K562 (cell line): Measurements from ENCODE around the gene CEP70. TPM values are rescaled to one million over a fixed set of nuclear protein-coding genes. Genes with fewer than 3 reads are reported as not detected.

Experiments used
- ATAC-seq: fragments of 200-7000 bp; cut with Tn5 transposase; 3 replicates; pipeline ENCODE4 v1.9.1; 2020; ENCODE audit warnings: moderate library complexity
- BruUV-seq: library from RNA; stranded (reverse); fragments of 400-500 nt; replicated peaks from 2 replicates; lab custom pipeline; 2021; lab: Mats Ljungman, UMichigan
- CTCF ChIA-PET: fragments of 300-600 bp; formaldehyde crosslinking; extraction: SDS; loops from one replicate; lab custom pipeline; 2021; ENCODE audit warnings: low intra/inter-chr PET ratio; lab: Yijun Ruan, JAX
- POLR2A ChIA-PET: fragments of 300-600, 350-650 bp; sonication (Branson Sonifier 250); formaldehyde crosslinking; extraction: SDS; loops from one replicate; lab custom pipeline; 2021; ENCODE audit warnings: antibody characterized with exemption, inconsistent platforms; lab: Yijun Ruan, JAX
- DNase-seq, 4 experiments: peaks; one replicate each; pipeline versions ENCODE4 v3.0.0 to v3.0.0-alpha.2; 2011 to 2018; ENCODE audit warnings: low spot score in 3 of 4, mixed read lengths in 3 of 4; ENCODE audit errors: extremely low read depth in 1 of 4
- FAIRE-seq: peaks from 2 replicates; lab custom pipeline; 2011; peaks lifted over from hg19 to GRCh38; lab: Jason Lieb, UNC
- H2AFZ ChIP-seq: 2 replicates; pipeline ENCODE4 v1.6.0; 2011; ENCODE audit warnings: low read depth, low read length, control low read depth, inconsistent platforms
- H3K27ac ChIP-seq: fragments of 200-600 bp; 3 replicates; pipeline ENCODE4 v1.8.0; 2011; ENCODE audit warnings: low read depth, mild to moderate bottlenecking, control low read depth, inconsistent platforms, low read length, moderate library complexity, mixed read lengths; ENCODE audit errors: extremely low read depth
- H3K27me3 ChIP-seq, 2 experiments: fragments of 300-600 bp in 1 of 2; 2 replicates in 1 of 2; 3 replicates in 1 of 2; pipeline versions ENCODE4 v1.6.0 to v1.8.0; 2011; ENCODE audit warnings: inconsistent platforms in 2 of 2, low read length in 2 of 2, mild to moderate bottlenecking in 1 of 2, mixed read lengths in 1 of 2, moderate library complexity in 1 of 2; ENCODE audit not compliant: control insufficient read depth in 2 of 2, insufficient read depth in 2 of 2
- H3K36me3 ChIP-seq: fragments of 300-600 bp; 3 replicates; pipeline ENCODE4 v1.8.0; 2011; ENCODE audit warnings: mild to moderate bottlenecking, low read length, inconsistent platforms; ENCODE audit not compliant: control insufficient read depth, insufficient read depth
- H3K4me1 ChIP-seq, 2 experiments: fragments of 200-600 bp in 1 of 2; replicated peaks in 1 of 2; 2 replicates in 1 of 2; 3 replicates in 1 of 2; pipeline versions ENCODE4 v1.5.1 to v1.8.0; 2011; ENCODE audit warnings: inconsistent platforms in 2 of 2, low read length in 2 of 2, mild to moderate bottlenecking in 1 of 2, mixed read lengths in 1 of 2, moderate library complexity in 1 of 2; ENCODE audit not compliant: control insufficient read depth in 2 of 2, insufficient read depth in 2 of 2
- H3K4me2 ChIP-seq: 2 replicates; pipeline ENCODE4 v1.6.1; 2011; ENCODE audit warnings: low read length, control low read depth, inconsistent platforms, mixed read lengths; ENCODE audit not compliant: insufficient read depth
- H3K4me3 ChIP-seq: fragments of 200-600 bp; sonication (generic), shearing (Covaris generic); 2 replicates; pipeline ENCODE4 v1.5.1; 2016; ENCODE audit warnings: control low read depth, inconsistent platforms
- H3K79me2 ChIP-seq: fragments of 200-600 bp; 3 replicates; pipeline ENCODE4 v1.8.0; 2011; ENCODE audit warnings: low read length, inconsistent platforms; ENCODE audit not compliant: control insufficient read depth, insufficient read depth
- H3K9ac ChIP-seq, 2 experiments: 2 replicates each; pipeline versions ENCODE4 v1.6.0 to v1.6.1; 2011; ENCODE audit warnings: low read depth in 2 of 2, low read length in 2 of 2, control low read depth in 1 of 2, inconsistent platforms in 1 of 2, mild to moderate bottlenecking in 1 of 2, mixed read lengths in 1 of 2; ENCODE audit not compliant: insufficient read depth in 1 of 2
- H3K9me1 ChIP-seq: one replicate; pipeline ENCODE4 v1.6.0; 2011; ENCODE audit warnings: inconsistent platforms, mild to moderate bottlenecking, low read length, moderate library complexity; ENCODE audit not compliant: control insufficient read depth, insufficient read depth
- H3K9me3 ChIP-seq: replicated peaks from 2 replicates; pipeline ENCODE4 v1.5.1; 2011; ENCODE audit warnings: low read depth, low read length, inconsistent platforms; ENCODE audit not compliant: control insufficient read depth, insufficient read depth
- H4K20me1 ChIP-seq: replicated peaks from 2 replicates; pipeline ENCODE4 v1.6.1; 2011; ENCODE audit warnings: low read length, inconsistent platforms, mixed read lengths; ENCODE audit not compliant: control insufficient read depth, insufficient read depth
- ZNF217 ChIP-seq: sonication (generic); formaldehyde crosslinking; IDR thresholded peaks from 2 replicates; pipeline ENCODE4 v1.8.0; 2022; ENCODE audit warnings: mild to moderate bottlenecking, missing genetic modification reagents
- in situ Hi-C: fragments of 300-500 bp; cut with MboI; formaldehyde crosslinking; loops from 4 replicates; pipeline ENCODE4 v1.15.0; 2018; ENCODE audit warnings: inconsistent platforms, mixed read lengths
- intact Hi-C: fragments of 100-400 bp; cut with micrococcal nuclease; formaldehyde crosslinking; loops from 2 replicates; pipeline ENCODE4 v1.14.2; 2022
- polyA plus RNA-seq, 8 experiments: library from polyadenylated mRNA; depleted of rRNA in 4 of 8; stranded (reverse) in 5 of 8; unstranded in 3 of 8; fragments of >200 nt; fragmentation: Nextera tagmentation in 2 of 8; fragmentation: Illumina TruSeq in 1 of 8; extraction: Ambion mirVana in 2 of 8; extraction: Trizol in 1 of 8; gene quantifications; 2 replicates each; pipeline versions ENCODE4 v1.2.1 to v1.2.3, GENCODE V29; 2011 to 2014; ENCODE audit warnings: inconsistent platforms in 1 of 8, missing spikeins in 1 of 8
- total RNA-seq, 7 experiments: library from RNA; depleted of rRNA in 6 of 7; stranded (reverse); fragments of >200 nt in 6 of 7; fragmentation: Illumina TruSeq in 2 of 7; extraction: Trizol in 2 of 7; gene quantifications; 2 replicates each; pipeline versions ENCODE4 v1.2.1 to v1.2.3, GENCODE V29; 2011 to 2021; ENCODE audit warnings: low replicate concordance in 1 of 7
- TF ChIP-seq, protein P1 (sequence below): fragments of 250-450 bp; sonication (Bioruptor Pico); IDR thresholded peaks from 2 replicates; pipeline ENCODE4 v1.5.0; 2022; ENCODE audit warnings: mild to moderate bottlenecking
- TF ChIP-seq, protein P2 (sequence below): fragments of 450-650 bp; IDR thresholded peaks from 2 replicates; pipeline ENCODE4 v1.6.1; 2016

The CEP70 gene
- total and polyA plus RNA-seq, 9 of the 15 experiments (the other 6 are each of a cell fraction or from before 2014, with no cell fraction given): 16.1 to 31.5 (median 23.4) TPM

GRCh38 chr3:138477120-138477519 lies 116.9 kb downstream of the CEP70 start:
- no peaks in the 10 kb centered on the region for H3K27me3 ChIP-seq
- no peak overlapping the region for H3K27ac ChIP-seq
- ChIA-PET CTCF (no interaction called here), POLR2A (interaction anchor here (0.6 kb wide), 1 partner anchor 12 kb away, joined by 3 read pairs; no protein-coding TSS in a partner anchor)
- H3K9me3 ChIP-seq: no peaks in the 10 kb centered on the region
- intact Hi-C loops (loop anchor here (5.0 kb wide), 1 partner anchor 115 kb away; the partner anchor contains the start of gene CEP70), in situ Hi-C loops (no loop called here)
- H3K36me3 ChIP-seq: no peaks in the 10 kb centered on the region
- no peaks in the 10 kb centered on the region for H3K9me1 ChIP-seq
- no peaks in the 10 kb centered on the region for H4K20me1 ChIP-seq
- no peaks in the 10 kb centered on the region; a peak in 2 of 5 replicates for H3K4me1 ChIP-seq
- H3K4me2 ChIP-seq: no peak overlapping the region
- TF ChIP-seq ZNF217 (CRISPR knock-in tag): no peak
- TF ChIP-seq, protein P1, sequence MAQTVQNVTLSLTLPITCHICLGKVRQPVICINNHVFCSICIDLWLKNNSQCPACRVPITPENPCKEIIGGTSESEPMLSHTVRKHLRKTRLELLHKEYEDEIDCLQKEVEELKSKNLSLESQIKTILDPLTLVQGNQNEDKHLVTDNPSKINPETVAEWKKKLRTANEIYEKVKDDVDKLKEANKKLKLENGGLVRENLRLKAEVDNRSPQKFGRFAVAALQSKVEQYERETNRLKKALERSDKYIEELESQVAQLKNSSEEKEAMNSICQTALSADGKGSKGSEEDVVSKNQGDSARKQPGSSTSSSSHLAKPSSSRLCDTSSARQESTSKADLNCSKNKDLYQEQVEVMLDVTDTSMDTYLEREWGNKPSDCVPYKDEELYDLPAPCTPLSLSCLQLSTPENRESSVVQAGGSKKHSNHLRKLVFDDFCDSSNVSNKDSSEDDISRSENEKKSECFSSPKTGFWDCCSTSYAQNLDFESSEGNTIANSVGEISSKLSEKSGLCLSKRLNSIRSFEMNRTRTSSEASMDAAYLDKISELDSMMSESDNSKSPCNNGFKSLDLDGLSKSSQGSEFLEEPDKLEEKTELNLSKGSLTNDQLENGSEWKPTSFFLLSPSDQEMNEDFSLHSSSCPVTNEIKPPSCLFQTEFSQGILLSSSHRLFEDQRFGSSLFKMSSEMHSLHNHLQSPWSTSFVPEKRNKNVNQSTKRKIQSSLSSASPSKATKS (CRISPR knock-in tag): no peak
- TF ChIP-seq, protein P2, sequence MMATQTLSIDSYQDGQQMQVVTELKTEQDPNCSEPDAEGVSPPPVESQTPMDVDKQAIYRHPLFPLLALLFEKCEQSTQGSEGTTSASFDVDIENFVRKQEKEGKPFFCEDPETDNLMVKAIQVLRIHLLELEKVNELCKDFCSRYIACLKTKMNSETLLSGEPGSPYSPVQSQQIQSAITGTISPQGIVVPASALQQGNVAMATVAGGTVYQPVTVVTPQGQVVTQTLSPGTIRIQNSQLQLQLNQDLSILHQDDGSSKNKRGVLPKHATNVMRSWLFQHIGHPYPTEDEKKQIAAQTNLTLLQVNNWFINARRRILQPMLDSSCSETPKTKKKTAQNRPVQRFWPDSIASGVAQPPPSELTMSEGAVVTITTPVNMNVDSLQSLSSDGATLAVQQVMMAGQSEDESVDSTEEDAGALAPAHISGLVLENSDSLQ: no peak
- H3K79me2 ChIP-seq: no peaks in the 10 kb centered on the region
- H3K4me3 ChIP-seq: no peak overlapping the region
- no TSS peak for BruUV-seq
- ATAC-seq: no peak
- H3K9ac ChIP-seq: no peak overlapping the region
- H2AFZ ChIP-seq: no peak overlapping the region
- FAIRE-seq: no peak
- DNase-seq: no peak
